OCI-LY3 (cell line): ENCODE data around the gene AGPAT3.

ENCODE experiments used
- CTCF ChIP-seq: fragments of 200-600, 300-600 bp; sonication (generic); IDR thresholded peaks from 2 replicates; pipeline ENCODE4 v1.5.1; 2014; ENCODE audit warnings: antibody characterized with exemption, low read length, low read depth
- EZH2phosphoT487 ChIP-seq: fragments of 200-600 bp; shearing (Covaris generic); IDR thresholded peaks from 2 replicates; pipeline ENCODE4 v1.6.1; 2018; ENCODE audit warnings: antibody characterized with exemption, mixed run types, low read depth

GRCh38 chr21:43825242-43825935 lies 39.6 kb upstream of the AGPAT3 start:
- TF ChIP-seq CTCF = no peak
- no peak for TF ChIP-seq EZH2phosphoT487
